ACC112 (cell line): Measurements from ENCODE around the gene SMAP1.

Experiments used
- H2AFZ ChIP-seq: fragments of 200-600 bp; sonication (generic); one replicate; pipeline ENCODE4 v1.6.0; 2017; ENCODE audit warnings: antibody characterized with exemption, low read length; ENCODE audit not compliant: unreplicated experiment
- H3K27ac ChIP-seq: fragments of 200-600 bp; sonication (generic); 2 replicates; pipeline ENCODE4 v1.5.1; 2014; ENCODE audit warnings: low read depth, mild to moderate bottlenecking, antibody characterized with exemption, low read length, moderate library complexity
- H3K27me3 ChIP-seq: fragments of 200-600 bp; sonication (generic); 2 replicates; pipeline ENCODE4 v1.6.1; 2014; ENCODE audit warnings: mild to moderate bottlenecking, antibody characterized with exemption, low read length, moderate library complexity, mixed read lengths; ENCODE audit not compliant: insufficient read depth
- H3K36me3 ChIP-seq: fragments of 200-600 bp; sonication (generic); 2 replicates; pipeline ENCODE4 v1.6.1; 2016; ENCODE audit warnings: mild to moderate bottlenecking, antibody characterized with exemption, low read length, moderate library complexity, mixed read lengths; ENCODE audit not compliant: insufficient read depth
- H3K4me1 ChIP-seq: fragments of 200-600 bp; sonication (generic); one replicate; pipeline ENCODE4 v1.6.1; 2016; ENCODE audit warnings: low read length, mixed read lengths; ENCODE audit not compliant: insufficient read depth, unreplicated experiment, control insufficient read depth
- H3K4me3 ChIP-seq: fragments of 200-600 bp; sonication (generic); 2 replicates; pipeline ENCODE4 v1.5.1; 2014; ENCODE audit warnings: mild to moderate bottlenecking, low read depth, low read length
- H3K79me2 ChIP-seq: fragments of 200-600 bp; sonication (generic); one replicate; pipeline ENCODE4 v1.6.0; 2016; ENCODE audit warnings: low read length; ENCODE audit not compliant: control insufficient read depth, unreplicated experiment, insufficient read depth

SMAP1 gene

GRCh38 chr6:70886661-70887060 is 219.0 kb downstream of the SMAP1 start:
- Histone ChIP-seq H3K27ac (no peak overlapping the region), H3K79me2 (no peaks in the 10 kb centered on the region), H3K4me1 (no peaks in the 10 kb centered on the region), H3K36me3 (no peaks in the 10 kb centered on the region), H3K4me3 (no peak overlapping the region), H3K27me3 (peaks cover 20% of the 10 kb centered on the region), H2AFZ (no peak overlapping the region)

GRCh38 chr6:70889270-70889669 is 221.6 kb downstream of the SMAP1 start:
- Histone ChIP-seq H3K4me1 (no peaks in the 10 kb centered on the region), H2AFZ (no peak overlapping the region), H3K79me2 (no peaks in the 10 kb centered on the region), H3K36me3 (no peaks in the 10 kb centered on the region), H3K27me3 (peaks cover 43% of the 10 kb centered on the region), H3K27ac (no peak overlapping the region), H3K4me3 (no peak overlapping the region)

GRCh38 chr6:70894001-70894400 is 226.3 kb downstream of the SMAP1 start:
- no peaks in the 10 kb centered on the region for H3K79me2 ChIP-seq
- no peak overlapping the region for H3K4me3 ChIP-seq
- H2AFZ ChIP-seq, result no peak overlapping the region
- H3K27me3 ChIP-seq, result peaks cover 71% of the 10 kb centered on the region
- H3K27ac ChIP-seq, result no peak overlapping the region
- H3K4me1 ChIP-seq, result no peaks in the 10 kb centered on the region
- H3K36me3 ChIP-seq, result no peaks in the 10 kb centered on the region

GRCh38 chr6:70900047-70900446 is 232.4 kb downstream of the SMAP1 start:
- Histone ChIP-seq H2AFZ (no peak overlapping the region), H3K27ac (no peak overlapping the region), H3K79me2 (no peaks in the 10 kb centered on the region), H3K4me1 (no peaks in the 10 kb centered on the region), H3K4me3 (no peak overlapping the region), H3K27me3 (peaks cover 63% of the 10 kb centered on the region), H3K36me3 (no peaks in the 10 kb centered on the region)

GRCh38 chr6:70901324-70901723 is 233.6 kb downstream of the SMAP1 start:
- H2AFZ ChIP-seq, result no peak overlapping the region
- no peaks in the 10 kb centered on the region for H3K4me1 ChIP-seq
- peaks cover 63% of the 10 kb centered on the region for H3K27me3 ChIP-seq
- H3K27ac ChIP-seq, result no peak overlapping the region
- no peaks in the 10 kb centered on the region for H3K36me3 ChIP-seq
- H3K4me3 ChIP-seq, result no peak overlapping the region
- H3K79me2 ChIP-seq, result no peaks in the 10 kb centered on the region

GRCh38 chr6:70903665-70904452 is 236.2 kb downstream of the SMAP1 start:
- Histone ChIP-seq H3K36me3 (no peaks in the 10 kb centered on the region), H3K27ac (no peak overlapping the region), H3K4me1 (no peaks in the 10 kb centered on the region), H3K4me3 (no peak overlapping the region), H3K27me3 (peaks cover 61% of the 10 kb centered on the region), H3K79me2 (no peaks in the 10 kb centered on the region), H2AFZ (no peak overlapping the region)

GRCh38 chr6:70905742-70906141 is 238.1 kb downstream of the SMAP1 start:
- H3K27ac ChIP-seq, result no peak overlapping the region
- H3K4me1 ChIP-seq, result no peaks in the 10 kb centered on the region
- no peak overlapping the region for H2AFZ ChIP-seq
- H3K4me3 ChIP-seq, result no peak overlapping the region
- no peaks in the 10 kb centered on the region for H3K36me3 ChIP-seq
- H3K27me3 ChIP-seq, result peaks cover 59% of the 10 kb centered on the region
- no peaks in the 10 kb centered on the region for H3K79me2 ChIP-seq
